GM12878 (cell line): ENCODE data around the gene SCG2. TPM values are rescaled to one million over a fixed set of nuclear protein-coding genes. Genes with fewer than 3 reads are reported as not detected.

ENCODE experiments used
- ATAC-seq: fragments of 200-7000 bp; cut with Tn5 transposase; 3 replicates; pipeline ENCODE4 v1.9.1; 2020; ENCODE audit warnings: mild to moderate bottlenecking, moderate library complexity
- BruUV-seq: library from RNA; stranded (reverse); fragments of 400-500 nt; replicated peaks from 2 replicates; lab custom pipeline; 2021; lab: Mats Ljungman, UMichigan
- CTCF ChIA-PET: fragments of 300-600 bp; sonication (Branson Sonifier 250); formaldehyde crosslinking; extraction: SDS; loops from one replicate; lab custom pipeline; 2021; ENCODE audit warnings: inconsistent platforms; lab: Yijun Ruan, JAX
- POLR2A ChIA-PET: fragments of 350-600 bp; formaldehyde crosslinking; extraction: SDS; loops from one replicate; lab custom pipeline; 2021; ENCODE audit warnings: inconsistent platforms; lab: Charles Lee
- RAD21 ChIA-PET: fragments of 300-600 bp; sonication (Branson Sonifier 250); formaldehyde crosslinking; loops from one replicate; lab custom pipeline; 2023; ENCODE audit warnings: antibody characterized with exemption; ENCODE audit not compliant: unreplicated experiment; lab: Charles Lee
- SMC1A ChIA-PET: fragments of 300-600 bp; sonication (Branson Sonifier 250); formaldehyde crosslinking; loops from one replicate; lab custom pipeline; 2023; ENCODE audit not compliant: unreplicated experiment, uncharacterized antibody; lab: Charles Lee
- DNase-seq: peaks from one replicate; pipeline ENCODE4 v3.0.0-alpha.2; 2011; ENCODE audit warnings: low read depth, low spot score
- FAIRE-seq: peaks from 3 replicates; lab custom pipeline; 2011; peaks lifted over from hg19 to GRCh38; lab: Jason Lieb, UNC
- H2AFZ ChIP-seq: 2 replicates; pipeline ENCODE4 v1.6.0; 2011; ENCODE audit warnings: low read depth, low read length, control low read depth; ENCODE audit not compliant: control insufficient read depth
- H3K27ac ChIP-seq: 2 replicates; pipeline ENCODE4 v1.5.1; 2011; ENCODE audit warnings: control low read depth; ENCODE audit not compliant: control insufficient read depth, insufficient read depth
- H3K27me3 ChIP-seq, 2 experiments: replicated peaks in 1 of 2; 2 replicates each; pipeline versions ENCODE4 v1.6.0 to v1.6.1; 2011; ENCODE audit warnings: low read length in 1 of 2; ENCODE audit not compliant: control insufficient read depth in 2 of 2, insufficient read depth in 2 of 2
- H3K36me3 ChIP-seq, 2 experiments: 2 replicates each; pipeline ENCODE4 v1.5.1; 2011; ENCODE audit warnings: low read length in 1 of 2; ENCODE audit not compliant: control insufficient read depth in 2 of 2, insufficient read depth in 2 of 2
- H3K4me1 ChIP-seq: 2 replicates; pipeline ENCODE4 v1.6.1; 2011; ENCODE audit warnings: mild to moderate bottlenecking, low read length, moderate library complexity, mixed read lengths; ENCODE audit not compliant: control insufficient read depth, insufficient read depth
- H3K4me2 ChIP-seq: 2 replicates; pipeline ENCODE4 v1.6.0; 2011; ENCODE audit warnings: control low read depth; ENCODE audit not compliant: control insufficient read depth, insufficient read depth
- H3K4me3 ChIP-seq: fragments of 200-600 bp; sonication (generic); 2 replicates; pipeline ENCODE4 v1.5.1; 2016
- H3K79me2 ChIP-seq: 2 replicates; pipeline ENCODE4 v1.6.0; 2011; ENCODE audit warnings: low read length; ENCODE audit not compliant: control insufficient read depth, insufficient read depth
- H3K9ac ChIP-seq: 2 replicates; pipeline ENCODE4 v1.8.0; 2011; ENCODE audit warnings: low read length, control low read depth, mixed read lengths; ENCODE audit not compliant: control insufficient read depth, insufficient read depth
- H3K9me3 ChIP-seq: replicated peaks from 3 replicates; pipeline ENCODE4 v1.5.1; 2011; ENCODE audit warnings: mild to moderate bottlenecking, low read length; ENCODE audit not compliant: control insufficient read depth, insufficient read depth
- H4K20me1 ChIP-seq: 2 replicates; pipeline ENCODE4 v1.6.0; 2011; ENCODE audit not compliant: control insufficient read depth, insufficient read depth
- EP300 ChIP-seq, 2 experiments: fragments of 150-350 bp in 1 of 2; IDR thresholded peaks; 2 replicates each; pipeline ENCODE4 v1.6.1; 2011 to 2012; ENCODE audit warnings: low read depth in 2 of 2, low read length in 2 of 2, borderline replicate concordance in 1 of 2, improper control_type of control experiment in 1 of 2, inconsistent platforms in 1 of 2; ENCODE audit not compliant: control insufficient read depth in 1 of 2
- HDAC6 ChIP-seq: fragments of 200-600 bp; sonication (generic); IDR thresholded peaks from one replicate; pipeline ENCODE4 v1.8.0; 2017; ENCODE audit warnings: antibody characterized with exemption; ENCODE audit not compliant: unreplicated experiment
- IRF5 ChIP-seq: fragments of 450-650 bp; IDR thresholded peaks from 2 replicates; pipeline ENCODE4 v1.6.1; 2017; ENCODE audit warnings: borderline replicate concordance
- MTA2 ChIP-seq: fragments of 450-650 bp; IDR thresholded peaks from 2 replicates; pipeline ENCODE4 v1.6.1; 2016; ENCODE audit warnings: low read depth, mild to moderate bottlenecking, moderate library complexity
- NBN ChIP-seq: fragments of 450-650 bp; IDR thresholded peaks from 2 replicates; pipeline ENCODE4 v1.6.1; 2016
- SMARCA5 ChIP-seq: fragments of 450-650 bp; IDR thresholded peaks from 2 replicates; pipeline ENCODE4 v1.6.1; 2017; ENCODE audit warnings: mild to moderate bottlenecking
- SREBF1 ChIP-seq: IDR thresholded peaks from 2 replicates; pipeline ENCODE4 v1.6.1; 2012; ENCODE audit warnings: mild to moderate bottlenecking, low read length
- SREBF2 ChIP-seq: IDR thresholded peaks from 2 replicates; pipeline ENCODE4 v1.6.1; 2012; ENCODE audit warnings: mild to moderate bottlenecking, low read length
- SUZ12 ChIP-seq: fragments of 200-600 bp; sonication (generic); IDR thresholded peaks from one replicate; pipeline ENCODE4 v1.6.1; 2018; ENCODE audit warnings: antibody characterized with exemption, mild to moderate bottlenecking; ENCODE audit not compliant: unreplicated experiment
- TBL1XR1 ChIP-seq: IDR thresholded peaks from 2 replicates; pipeline ENCODE4 v1.6.1; 2012; ENCODE audit warnings: low read depth, low read length, improper control_type of control experiment
- TCF12 ChIP-seq: IDR thresholded peaks from 2 replicates; pipeline ENCODE4 v1.6.1; 2011; ENCODE audit warnings: low read depth, mild to moderate bottlenecking, low read length
- TCF3 ChIP-seq: IDR thresholded peaks from 2 replicates; pipeline ENCODE4 v1.6.1; 2012; ENCODE audit warnings: low read depth, mild to moderate bottlenecking, low read length, borderline replicate concordance; ENCODE audit not compliant: insufficient read depth
- USF2 ChIP-seq: IDR thresholded peaks from 2 replicates; pipeline ENCODE4 v1.6.1; 2011; ENCODE audit warnings: low read depth, low read length, improper control_type of control experiment, borderline replicate concordance
- WRNIP1 ChIP-seq: IDR thresholded peaks from 2 replicates; pipeline ENCODE4 v1.6.1; 2011; ENCODE audit warnings: low read depth, low read length, improper control_type of control experiment, borderline replicate concordance
- YY1 ChIP-seq: IDR thresholded peaks from 2 replicates; pipeline ENCODE4 v1.6.1; 2011; ENCODE audit warnings: low read depth, mild to moderate bottlenecking, low read length
- WGBS: methylation state at CpG from one replicate; pipeline ENCODE4 v1.1.6; 2016; ENCODE audit warnings: low lambda C conversion rate; ENCODE audit not compliant: insufficient replicate concordance, insufficient coverage; ENCODE audit errors: missing lambda C conversion rate; 5-methylcytosine and 5-hydroxymethylcytosine counted together
- in situ Hi-C: fragments of 300-500 bp; cut with MboI; formaldehyde crosslinking; loops from 9 replicates; pipeline ENCODE4 v1.14.3; 2018; ENCODE audit warnings: mixed read lengths
- intact Hi-C: fragments of 100-400 bp; cut with micrococcal nuclease; formaldehyde crosslinking; loops from one replicate; pipeline ENCODE4 v1.14.2; 2022; ENCODE audit not compliant: unreplicated experiment
- polyA plus RNA-seq, 11 experiments: library from polyadenylated mRNA; depleted of rRNA in 4 of 11; unstranded in 6 of 11; stranded (reverse) in 5 of 11; fragments of >200 nt; fragmentation: Nextera tagmentation in 4 of 11; fragmentation: Illumina TruSeq in 1 of 11; extraction: Ambion mirVana in 4 of 11; extraction: Trizol in 1 of 11; gene quantifications; 1 replicate in 1 of 11; 2 replicates in 10 of 11; pipeline versions ENCODE4 v1.2.1 to v1.2.3, GENCODE V29; 2011 to 2016; ENCODE audit warnings: inconsistent platforms in 2 of 11, missing spikeins in 2 of 11, low read depth in 1 of 11
- total RNA-seq, 4 experiments: library from RNA; depleted of rRNA in 3 of 4; stranded (reverse); fragments of >200 nt in 3 of 4; fragmentation: Illumina TruSeq in 1 of 4; extraction: Trizol in 1 of 4; gene quantifications; 2 replicates each; pipeline versions ENCODE4 v1.2.1 to v1.2.3, GENCODE V29; 2013 to 2021

SCG2 gene
- total and polyA plus RNA-seq, 10 of the 15 experiments (the other 5 are each of a cell fraction or from before 2014, with no cell fraction given): 0.05 TPM; not detected in 9

GRCh38 chr2:223618172-223619035 is 16.2 kb upstream of the SCG2 start:
- ChIA-PET CTCF (no interaction called here), RAD21 (no interaction called here), POLR2A (no interaction called here), SMC1A (no interaction called here)
- intact Hi-C loops: no loop called here
- H3K27ac ChIP-seq: no peak overlapping the region
- in situ Hi-C loops: no loop called here
- H3K4me1 ChIP-seq: no peaks in the 10 kb centered on the region
- DNase-seq: no peak
- H3K4me2 ChIP-seq: no peak overlapping the region
- no peaks in the 10 kb centered on the region for H3K79me2 ChIP-seq
- ATAC-seq: no peak
- no peaks in the 10 kb centered on the region for H4K20me1 ChIP-seq
- H3K9ac ChIP-seq: no peak overlapping the region
- peaks cover 3% of the 10 kb centered on the region in 2 experiments; a peak in 2 of 4 replicates for H3K27me3 ChIP-seq
- BruUV-seq: no TSS peak
- H2AFZ ChIP-seq: no peak overlapping the region
- FAIRE-seq: no peak
- H3K4me3 ChIP-seq: no peak overlapping the region
- TF ChIP-seq NBN: no peak
- TF ChIP-seq HDAC6: no peak
- no peak for TF ChIP-seq SUZ12
- TF ChIP-seq SREBF2: no peak
- TF ChIP-seq YY1: no peak
- TF ChIP-seq TCF12: no peak
- no peak for TF ChIP-seq SMARCA5
- TF ChIP-seq TBL1XR1: no peak
- no peak for TF ChIP-seq MTA2
- no peak for TF ChIP-seq IRF5
- no peak for TF ChIP-seq WRNIP1
- TF ChIP-seq USF2: no peak
- TF ChIP-seq TCF3: no peak
- no peak for TF ChIP-seq EP300 (IDR thresholded peaks at IDR 0.05; ENCODE audit: borderline replicate concordance in 1 of 2, control insufficient read depth in 1 of 2, low read depth in 2 of 2, low read length in 2 of 2)
- TF ChIP-seq SREBF1: no peak
- H3K36me3 ChIP-seq: no peaks in the 10 kb centered on the region
- H3K9me3 ChIP-seq: no peaks in the 10 kb centered on the region
- WGBS: 8% methylated on average over 13 of the region's 13 CpGs
